ENCODE measurements around the gene PTPN3.

DNA sequence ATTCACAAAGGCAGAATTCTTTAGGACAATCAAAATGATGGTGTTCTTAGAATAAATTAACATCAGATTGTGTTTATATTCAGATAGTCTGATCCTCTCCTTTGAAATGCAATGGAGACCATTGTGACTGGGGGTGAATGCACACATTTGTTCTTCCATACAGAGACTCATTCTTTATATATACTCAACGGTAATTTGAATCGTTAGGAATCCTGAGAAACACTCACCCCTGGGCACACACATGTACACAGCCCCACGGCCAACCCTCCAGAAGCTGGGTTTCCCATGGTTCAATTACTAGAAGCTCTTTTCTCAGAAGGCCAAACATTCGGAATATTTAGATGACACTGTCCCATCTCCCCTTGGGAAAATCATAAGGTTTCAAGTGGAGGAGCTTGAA, 119.8 kb downstream of the PTPN3 start:
- TF ChIP-seq CHD2 (IDR thresholded peaks at IDR 0.05; ENCODE audit: low read length, partially characterized antibody) (no peak), POLR2AphosphoS5 (IDR thresholded peaks at IDR 0.05; ENCODE audit: low read depth, low read length) (no peak)
